KMS-11 (cell line): Measurements from ENCODE around the gene EDIL3.

Source experiments
- H2AFZ ChIP-seq: fragments of 200-600 bp; sonication (generic); 2 replicates; pipeline ENCODE4 v1.6.1; 2016; ENCODE audit warnings: antibody characterized with exemption, mixed run types, low read depth
- H3K27ac ChIP-seq: fragments of 200-600 bp; sonication (generic); 2 replicates; pipeline ENCODE4 v1.6.1; 2016; ENCODE audit warnings: mild to moderate bottlenecking, mixed run types
- H3K27me3 ChIP-seq: fragments of 200-600 bp; sonication (generic); 2 replicates; pipeline ENCODE4 v1.6.1; 2017; ENCODE audit warnings: mild to moderate bottlenecking, low read depth, mixed run types, moderate library complexity; ENCODE audit not compliant: insufficient read depth
- H3K36me3 ChIP-seq: fragments of 200-600 bp; sonication (generic); 2 replicates; pipeline ENCODE4 v1.6.1; 2017; ENCODE audit warnings: mild to moderate bottlenecking, mixed run types; ENCODE audit not compliant: insufficient read depth
- H3K4me1 ChIP-seq: fragments of 200-600 bp; sonication (generic); 2 replicates; pipeline ENCODE4 v1.6.1; 2016; ENCODE audit warnings: mild to moderate bottlenecking, low read depth, mixed run types; ENCODE audit not compliant: poor library complexity, severe bottlenecking
- H3K4me2 ChIP-seq: fragments of 200-600 bp; sonication (generic); 2 replicates; pipeline ENCODE4 v1.7.0; 2016; ENCODE audit warnings: mild to moderate bottlenecking, mixed run types
- H3K4me3 ChIP-seq: fragments of 200-600 bp; sonication (generic); IDR thresholded peaks from 2 replicates; pipeline ENCODE4 v1.6.1; 2017; ENCODE audit warnings: low read depth, low read length, mixed read lengths; ENCODE audit not compliant: insufficient read depth
- H3K79me2 ChIP-seq: fragments of 200-600 bp; sonication (generic); 2 replicates; pipeline ENCODE4 v1.6.1; 2016; ENCODE audit warnings: low read depth, mixed run types; ENCODE audit not compliant: insufficient read depth
- H3K9ac ChIP-seq: fragments of 200-600 bp; sonication (generic); 2 replicates; pipeline ENCODE4 v1.6.1; 2016; ENCODE audit warnings: mild to moderate bottlenecking, mixed run types
- H4K20me1 ChIP-seq: fragments of 200-600 bp; sonication (generic); 2 replicates; pipeline ENCODE4 v1.6.1; 2016; ENCODE audit warnings: mild to moderate bottlenecking, mixed run types; ENCODE audit not compliant: insufficient read depth
- TF ChIP-seq, protein P1 (sequence below): fragments of 200-600 bp; sonication (generic); conservative IDR thresholded peaks from 2 replicates; pipeline ENCODE4 v1.6.1; 2017; ENCODE audit warnings: low read depth, mild to moderate bottlenecking, antibody characterized with exemption, low read length, moderate library complexity, mixed read lengths

The EDIL3 gene

DNA sequence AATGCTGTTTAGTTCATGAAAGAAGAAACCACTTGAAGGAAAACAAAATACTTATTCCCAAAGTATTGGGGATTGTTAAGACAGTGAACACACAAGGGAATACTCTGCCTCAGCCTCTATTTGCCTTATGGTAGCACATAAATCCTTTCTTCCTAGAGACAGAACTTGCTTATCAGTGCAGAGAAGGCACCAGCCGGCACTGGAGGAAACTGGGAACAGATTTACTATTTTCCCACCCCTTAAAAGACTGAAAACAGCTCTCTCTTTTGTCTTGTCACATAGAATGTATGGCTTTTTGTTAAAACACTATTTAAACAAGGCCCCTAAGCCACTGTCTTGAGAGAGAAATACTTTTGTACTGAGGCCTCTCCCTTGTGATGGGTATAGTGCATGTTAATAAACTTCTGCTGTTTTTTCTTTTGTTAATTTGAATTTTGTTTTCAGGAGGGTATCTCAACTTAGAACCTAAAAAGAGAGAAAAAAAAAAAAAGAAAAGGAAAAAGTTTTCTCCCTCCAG lies 40.7 kb upstream of the EDIL3 start:
- Histone ChIP-seq H3K79me2 (no peaks in the 10 kb centered on the region), H4K20me1 (no peaks in the 10 kb centered on the region), H2AFZ (no peak overlapping the region), H3K27me3 (no peaks in the 10 kb centered on the region), H3K9ac (no peak overlapping the region), H3K4me3 (no peak overlapping the region), H3K4me2 (no peak overlapping the region), H3K4me1 (no peaks in the 10 kb centered on the region), H3K27ac (no peak overlapping the region), H3K36me3 (no peaks in the 10 kb centered on the region)
- TF ChIP-seq, protein P1, sequence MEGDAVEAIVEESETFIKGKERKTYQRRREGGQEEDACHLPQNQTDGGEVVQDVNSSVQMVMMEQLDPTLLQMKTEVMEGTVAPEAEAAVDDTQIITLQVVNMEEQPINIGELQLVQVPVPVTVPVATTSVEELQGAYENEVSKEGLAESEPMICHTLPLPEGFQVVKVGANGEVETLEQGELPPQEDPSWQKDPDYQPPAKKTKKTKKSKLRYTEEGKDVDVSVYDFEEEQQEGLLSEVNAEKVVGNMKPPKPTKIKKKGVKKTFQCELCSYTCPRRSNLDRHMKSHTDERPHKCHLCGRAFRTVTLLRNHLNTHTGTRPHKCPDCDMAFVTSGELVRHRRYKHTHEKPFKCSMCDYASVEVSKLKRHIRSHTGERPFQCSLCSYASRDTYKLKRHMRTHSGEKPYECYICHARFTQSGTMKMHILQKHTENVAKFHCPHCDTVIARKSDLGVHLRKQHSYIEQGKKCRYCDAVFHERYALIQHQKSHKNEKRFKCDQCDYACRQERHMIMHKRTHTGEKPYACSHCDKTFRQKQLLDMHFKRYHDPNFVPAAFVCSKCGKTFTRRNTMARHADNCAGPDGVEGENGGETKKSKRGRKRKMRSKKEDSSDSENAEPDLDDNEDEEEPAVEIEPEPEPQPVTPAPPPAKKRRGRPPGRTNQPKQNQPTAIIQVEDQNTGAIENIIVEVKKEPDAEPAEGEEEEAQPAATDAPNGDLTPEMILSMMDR, result no peak

- H2AFZ ChIP-seq, result no peak overlapping the region
- H4K20me1 ChIP-seq, result no peaks in the 10 kb centered on the region
- no peak overlapping the region for H3K9ac ChIP-seq
- no peaks in the 10 kb centered on the region for H3K79me2 ChIP-seq
- no peaks in the 10 kb centered on the region for H3K4me1 ChIP-seq
- TF ChIP-seq, protein P1, result no peak
- no peak overlapping the region for H3K4me2 ChIP-seq
- no peaks in the 10 kb centered on the region for H3K27me3 ChIP-seq
- no peaks in the 10 kb centered on the region for H3K36me3 ChIP-seq
- H3K27ac ChIP-seq, result no peak overlapping the region
- no peak overlapping the region for H3K4me3 ChIP-seq
Observed at GRCh38 chr5:84419742-84420141, 35.1 kb upstream of the EDIL3 start.

- Histone ChIP-seq H3K4me1 (no peaks in the 10 kb centered on the region), H3K36me3 (no peaks in the 10 kb centered on the region), H3K4me3 (no peak overlapping the region), H3K4me2 (no peak overlapping the region), H4K20me1 (no peaks in the 10 kb centered on the region), H3K79me2 (no peaks in the 10 kb centered on the region), H3K27me3 (no peaks in the 10 kb centered on the region), H3K27ac (no peak overlapping the region), H3K9ac (no peak overlapping the region), H2AFZ (no peak overlapping the region)
- TF ChIP-seq, protein P1, result no peak
Observed at GRCh38 chr5:84411832-84412605, 27.3 kb upstream of the EDIL3 start.

DNA sequence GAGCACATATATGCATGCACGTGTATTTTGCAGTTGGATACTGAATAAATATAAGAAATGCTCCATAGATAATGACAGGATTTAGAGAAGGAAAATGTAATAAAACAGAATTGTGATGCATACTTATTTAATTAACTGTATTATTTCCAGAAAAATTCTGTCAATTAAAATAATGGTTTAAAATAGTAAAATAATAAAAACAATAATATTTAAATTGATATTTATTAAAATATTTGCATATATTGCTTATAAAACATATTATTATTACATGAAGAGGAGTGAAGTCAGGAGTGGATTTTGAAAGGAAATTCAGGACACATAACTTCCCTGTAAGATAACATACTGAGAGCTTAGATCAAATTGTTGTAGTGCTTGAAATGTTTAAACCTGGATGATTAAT lies 21.4 kb upstream of the EDIL3 start:
- H4K20me1 ChIP-seq, result no peaks in the 10 kb centered on the region
- H3K4me2 ChIP-seq, result no peak overlapping the region
- no peak overlapping the region for H3K4me3 ChIP-seq
- no peaks in the 10 kb centered on the region for H3K27me3 ChIP-seq
- no peaks in the 10 kb centered on the region for H3K79me2 ChIP-seq
- no peaks in the 10 kb centered on the region for H3K36me3 ChIP-seq
- H3K27ac ChIP-seq, result no peak overlapping the region
- TF ChIP-seq, protein P1, result no peak
- H3K9ac ChIP-seq, result no peak overlapping the region
- H2AFZ ChIP-seq, result no peak overlapping the region
- H3K4me1 ChIP-seq, result no peaks in the 10 kb centered on the region
